ENCODE data around the gene MLF2. TPM values are rescaled to one million over a fixed set of nuclear protein-coding genes. Genes with fewer than 3 reads are reported as not detected.

The MLF2 gene
- total RNA-seq, 1 donor from 2014 or later: 158 TPM

DNA sequence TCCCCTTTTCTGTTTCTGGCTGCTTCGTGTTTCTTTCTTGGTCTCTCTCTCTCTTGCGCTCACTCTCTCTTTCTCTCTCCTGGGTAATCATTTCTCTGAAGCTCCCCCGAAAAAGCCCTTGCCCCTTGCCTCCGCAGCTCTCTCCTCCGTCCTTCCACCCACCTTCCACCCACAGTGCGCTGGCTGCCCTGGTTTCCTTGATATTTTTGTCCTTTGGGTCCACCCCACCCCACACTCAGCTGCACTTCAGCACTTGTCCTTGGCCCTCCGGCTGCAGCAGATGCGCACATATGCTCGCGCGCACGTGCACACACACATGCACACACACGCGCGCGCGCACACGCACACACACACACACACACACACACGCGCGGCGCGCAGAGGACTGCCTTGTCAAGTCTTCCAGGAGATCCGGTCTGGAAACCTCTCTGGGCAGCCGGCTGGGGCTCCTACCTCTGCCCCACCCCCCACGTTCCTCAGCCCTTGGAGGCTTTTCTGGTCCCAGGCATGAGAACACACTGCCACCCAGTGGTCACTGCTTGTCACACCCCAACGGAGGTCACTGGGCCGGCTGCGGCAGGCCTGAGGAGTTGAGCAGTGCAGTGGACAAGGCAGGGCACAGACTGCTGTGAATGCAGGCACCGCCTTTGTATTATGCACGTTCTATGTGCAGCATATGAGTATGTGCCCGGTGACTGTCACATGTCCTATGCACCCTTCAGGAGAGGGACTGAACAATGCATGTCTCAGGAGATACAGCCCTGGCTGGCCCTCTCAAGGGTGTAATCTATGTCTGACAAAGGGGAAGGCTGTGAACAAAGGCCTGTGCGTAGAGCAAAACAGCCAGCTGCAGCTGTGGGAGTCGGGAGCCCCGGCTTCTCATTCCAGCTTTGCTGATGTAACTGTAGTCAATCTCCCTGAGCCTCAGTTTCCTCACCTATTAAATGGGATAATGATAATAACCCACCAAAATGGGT lies 25.9 kb upstream of the MLF2 start:
- intact Hi-C loops (cut with micrococcal nuclease): no loop called here
- ATAC-seq (peak; percentile 97), DNase-seq (peak; percentile 95)

DNA sequence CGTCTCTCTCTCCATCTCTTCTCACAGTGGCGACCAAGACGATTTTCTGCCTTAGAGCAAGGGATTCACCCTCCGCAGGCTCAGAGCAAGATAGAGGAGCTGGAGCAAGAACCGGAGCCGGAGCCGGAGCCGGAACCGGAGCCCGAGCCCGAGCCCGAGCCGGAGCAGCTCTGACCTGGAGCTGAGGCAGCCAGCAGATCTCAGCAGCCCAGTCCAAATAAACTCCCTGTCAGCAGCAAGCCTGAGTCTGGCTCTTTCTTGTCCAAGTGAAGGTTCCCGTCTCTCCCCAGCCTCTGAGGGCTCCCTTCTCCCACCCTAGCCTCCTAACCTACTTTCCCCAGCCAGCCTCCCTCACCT lies 25.3 kb upstream of the MLF2 start:
- DNase-seq: peak; percentile 66
- ATAC-seq: peak; percentile 64
- intact Hi-C loops (cut with micrococcal nuclease): no loop called here

DNA sequence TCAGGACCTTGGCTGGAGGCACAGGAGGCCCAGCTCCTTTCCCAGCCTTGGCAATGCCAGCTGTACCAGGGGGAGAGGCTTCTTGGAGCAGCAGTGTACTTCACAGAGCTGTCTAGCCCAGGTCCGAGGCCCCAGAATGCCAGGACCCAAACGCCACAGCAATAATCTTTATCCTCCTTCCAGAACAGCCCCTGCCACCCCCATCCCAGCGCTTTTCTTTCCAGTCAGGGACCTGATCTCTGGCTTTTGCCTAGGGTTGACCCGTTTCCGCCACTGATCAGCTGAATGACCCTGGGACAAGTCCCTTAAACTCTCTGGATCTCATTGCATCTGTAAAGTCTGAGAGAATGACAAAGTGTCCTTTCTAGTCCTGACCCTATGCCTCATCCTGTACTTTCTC lies 24.4 kb upstream of the MLF2 start:
- intact Hi-C loops (cut with micrococcal nuclease): no loop called here
- no peak for ATAC-seq

DNA sequence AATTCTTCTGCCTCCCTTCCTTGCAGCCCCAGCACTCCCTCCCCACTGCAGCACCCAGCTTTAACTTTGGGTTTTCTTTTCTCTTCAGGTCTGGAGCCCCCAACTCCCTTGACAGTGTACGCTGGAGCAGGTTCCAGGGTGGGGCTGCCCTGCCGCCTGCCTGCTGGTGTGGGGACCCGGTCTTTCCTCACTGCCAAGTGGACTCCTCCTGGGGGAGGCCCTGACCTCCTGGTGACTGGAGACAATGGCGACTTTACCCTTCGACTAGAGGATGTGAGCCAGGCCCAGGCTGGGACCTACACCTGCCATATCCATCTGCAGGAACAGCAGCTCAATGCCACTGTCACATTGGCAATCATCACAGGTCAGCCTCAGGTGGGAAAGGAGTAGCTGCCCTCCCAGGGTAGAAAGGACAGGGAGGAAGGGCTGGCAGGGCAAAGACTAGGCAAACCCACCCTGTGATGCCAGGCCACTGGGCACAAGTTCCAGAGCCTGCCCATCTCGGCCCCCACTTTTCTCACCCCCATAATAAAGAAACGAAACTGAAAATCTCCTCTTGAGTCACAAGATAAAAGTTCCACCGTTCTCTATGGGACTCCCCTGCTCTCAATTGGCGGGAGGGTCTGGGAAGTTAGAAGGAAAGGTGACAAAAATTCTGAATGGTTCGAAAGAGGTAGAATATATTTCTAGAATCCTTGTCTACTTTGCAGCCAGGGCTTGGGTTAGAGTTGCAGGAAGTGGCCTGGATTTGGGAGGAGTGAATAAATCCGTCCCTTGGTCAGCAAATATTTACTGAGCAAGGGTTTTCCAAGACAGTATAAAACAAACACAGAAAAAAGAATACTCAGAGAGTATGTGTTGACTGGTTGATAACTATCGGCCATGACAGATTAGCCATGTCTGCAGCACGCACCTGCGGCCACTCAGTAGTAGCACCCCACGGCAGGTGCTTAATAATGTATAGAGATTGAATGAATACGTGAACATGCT lies 22.5 kb upstream of the MLF2 start:
- intact Hi-C loops (cut with micrococcal nuclease): no loop called here
- DNase-seq: no peak
- ATAC-seq: no peak

More for the DNA sequence above, 24.4 kb upstream of the MLF2 start:
- no peak for DNase-seq

DNA sequence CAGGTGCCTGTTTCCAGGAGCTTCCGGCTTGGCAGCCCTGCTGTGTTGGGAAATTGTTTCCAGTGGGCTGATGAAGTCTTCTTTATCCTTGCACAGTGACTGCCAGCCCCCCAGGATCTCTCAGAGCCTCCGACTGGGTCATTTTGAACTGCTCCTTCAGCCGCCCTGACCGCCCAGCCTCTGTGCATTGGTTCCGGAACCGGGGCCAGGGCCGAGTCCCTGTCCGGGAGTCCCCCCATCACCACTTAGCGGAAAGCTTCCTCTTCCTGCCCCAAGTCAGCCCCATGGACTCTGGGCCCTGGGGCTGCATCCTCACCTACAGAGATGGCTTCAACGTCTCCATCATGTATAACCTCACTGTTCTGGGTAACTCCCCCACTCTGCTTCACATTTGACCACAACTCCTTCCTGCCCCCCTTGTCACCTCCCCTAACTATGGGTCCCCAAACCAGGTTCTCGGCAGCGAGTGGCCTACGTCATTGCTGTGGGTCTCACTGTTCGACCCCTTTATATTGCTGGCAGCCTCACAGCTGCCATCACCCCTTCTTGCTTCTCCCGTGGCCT lies 21.6 kb upstream of the MLF2 start:
- intact Hi-C loops (cut with micrococcal nuclease): no loop called here
- DNase-seq: peak; percentile 28
- ATAC-seq: no peak

DNA sequence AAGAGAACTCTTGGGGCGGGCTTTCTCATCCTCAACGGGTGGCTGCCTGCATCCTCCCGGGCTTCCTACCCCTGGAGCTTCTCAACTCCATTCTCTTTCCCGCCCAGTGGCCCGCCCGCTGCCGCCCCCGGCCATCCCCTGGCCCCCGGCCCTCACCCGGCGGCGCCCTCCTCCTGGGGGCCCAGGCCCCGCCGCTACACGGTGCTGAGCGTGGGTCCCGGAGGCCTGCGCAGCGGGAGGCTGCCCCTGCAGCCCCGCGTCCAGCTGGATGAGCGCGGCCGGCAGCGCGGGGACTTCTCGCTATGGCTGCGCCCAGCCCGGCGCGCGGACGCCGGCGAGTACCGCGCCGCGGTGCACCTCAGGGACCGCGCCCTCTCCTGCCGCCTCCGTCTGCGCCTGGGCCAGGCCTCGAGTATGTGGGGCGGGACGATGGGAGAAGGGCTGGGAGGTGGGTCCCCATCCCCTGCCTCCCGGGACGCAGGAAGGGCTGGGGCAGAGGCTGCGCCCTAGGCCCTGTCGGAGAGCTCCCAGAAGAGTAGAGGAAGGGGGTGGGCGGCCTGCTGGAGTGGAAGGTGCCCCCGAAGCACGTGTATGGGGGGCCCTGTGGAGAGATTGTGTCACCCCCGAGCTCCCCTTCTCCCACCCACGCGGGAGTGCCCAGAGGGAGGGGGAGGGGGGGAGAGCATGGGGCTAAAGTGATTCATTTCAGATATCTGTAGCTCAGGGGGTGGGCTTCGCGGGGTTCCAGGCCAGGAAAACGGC lies 20.8 kb upstream of the MLF2 start:
- ATAC-seq: no peak
- intact Hi-C loops (cut with micrococcal nuclease): loop anchor here (2.0 kb wide), 1 partner anchor 39 kb away; no protein-coding TSS in a partner anchor
- peak; percentile 37 for DNase-seq

DNA sequence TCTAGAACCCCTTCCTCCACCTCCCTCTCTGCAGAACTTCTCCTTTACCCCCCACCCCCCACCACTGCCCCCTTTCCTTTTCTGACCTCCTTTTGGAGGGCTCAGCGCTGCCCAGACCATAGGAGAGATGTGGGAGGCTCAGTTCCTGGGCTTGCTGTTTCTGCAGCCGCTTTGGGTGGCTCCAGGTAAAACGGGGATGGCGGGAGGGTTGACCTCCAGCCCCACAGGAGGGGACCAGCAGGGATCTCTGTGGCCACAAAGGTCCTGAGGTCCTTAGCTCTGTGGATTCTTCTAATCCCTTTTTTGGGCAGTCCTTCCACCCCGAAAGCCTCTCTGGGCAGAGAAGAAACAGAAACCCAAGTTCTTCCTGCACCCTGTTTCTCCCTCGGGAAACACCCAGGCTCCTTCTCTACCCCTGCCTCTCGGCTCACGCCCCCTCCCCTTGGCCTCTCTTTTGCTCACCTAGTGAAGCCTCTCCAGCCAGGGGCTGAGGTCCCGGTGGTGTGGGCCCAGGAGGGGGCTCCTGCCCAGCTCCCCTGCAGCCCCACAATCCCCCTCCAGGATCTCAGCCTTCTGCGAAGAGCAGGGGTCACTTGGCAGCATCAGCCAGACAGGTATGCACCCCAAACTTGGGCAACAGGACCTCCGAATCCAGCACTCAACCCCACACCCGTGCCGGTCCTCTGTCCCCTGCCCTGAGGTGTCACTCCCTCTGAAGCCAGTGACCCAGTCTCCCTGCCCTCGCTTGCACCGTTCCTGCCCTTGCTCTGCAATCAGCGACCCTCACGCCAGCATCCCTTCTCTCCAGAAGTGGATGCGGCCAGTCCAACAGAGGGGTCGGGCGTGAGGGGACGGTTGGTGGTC lies 20.0 kb upstream of the MLF2 start:
- no peak for ATAC-seq
- intact Hi-C loops (cut with micrococcal nuclease): loop anchor here (2.0 kb wide), 1 partner anchor 38 kb away; no protein-coding TSS in a partner anchor
- peak; percentile 22 for DNase-seq

DNA sequence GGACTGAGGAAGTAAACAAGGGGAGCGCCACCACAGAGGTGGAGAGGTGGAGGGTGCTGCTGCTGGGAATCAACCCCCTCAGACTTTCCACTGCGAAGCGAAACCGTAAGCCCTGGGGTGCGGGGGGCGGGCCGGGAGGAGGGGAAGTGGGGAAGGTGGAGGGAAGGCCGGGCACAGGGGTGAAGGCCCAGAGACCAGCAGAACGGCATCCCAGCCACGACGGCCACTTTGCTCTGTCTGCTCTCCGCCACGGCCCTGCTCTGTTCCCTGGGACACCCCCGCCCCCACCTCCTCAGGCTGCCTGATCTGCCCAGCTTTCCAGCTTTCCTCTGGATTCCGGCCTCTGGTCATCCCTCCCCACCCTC lies 19.4 kb upstream of the MLF2 start, which contains the start of gene LAG3:
LAG3 (plus strand) TSS at position 190 of the 365 bp plus-strand sequence. CDS start 333 bp downstream, outside the sequence.
- intact Hi-C loops (cut with micrococcal nuclease): loop anchor here (2.0 kb wide), 1 partner anchor 38 kb away; no protein-coding TSS in a partner anchor
- DNase-seq (peak; percentile 33), ATAC-seq (peak; percentile 6)

DNA sequence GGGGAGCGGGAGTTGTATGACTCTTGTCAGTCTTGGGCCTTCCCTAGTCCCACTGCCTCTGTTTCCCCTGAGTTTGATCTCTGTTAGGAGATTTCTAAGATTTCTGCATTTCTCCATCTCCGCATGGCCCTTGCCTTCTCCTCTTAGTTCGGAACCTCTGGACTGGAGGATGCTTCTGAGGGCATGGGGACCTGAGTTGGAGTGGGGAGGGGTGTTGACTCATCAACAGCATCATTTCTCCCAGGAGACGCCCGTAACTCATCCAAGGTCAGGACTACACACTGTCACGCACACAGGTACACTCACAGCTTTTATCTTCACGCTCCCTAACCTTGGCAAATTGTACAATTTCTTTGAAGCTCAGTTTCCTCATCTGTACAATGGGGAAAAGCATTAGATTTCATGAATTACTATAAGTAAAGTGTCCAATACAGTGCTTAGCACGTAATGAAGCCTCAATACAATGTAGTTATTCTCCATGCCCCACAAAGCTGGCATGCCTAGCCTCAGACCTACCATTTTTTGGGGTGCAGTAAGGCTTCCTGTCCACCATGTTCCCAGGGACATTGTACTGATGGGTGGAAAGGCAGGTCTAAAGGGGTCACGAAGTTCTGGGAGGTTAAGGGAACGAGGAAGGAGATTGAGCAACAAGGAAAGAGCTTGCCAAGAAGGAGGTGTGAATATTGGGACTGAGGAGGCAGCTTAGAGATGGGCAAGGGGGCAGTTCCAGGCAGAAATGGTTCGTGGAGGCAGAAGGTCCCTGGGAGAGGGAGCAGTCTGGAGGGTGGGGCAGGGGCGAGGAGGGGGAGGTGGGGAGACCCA lies 18.8 kb upstream of the MLF2 start:
- intact Hi-C loops (cut with micrococcal nuclease): loop anchor here (2.0 kb wide), 1 partner anchor 37 kb away; no protein-coding TSS in a partner anchor
- peak; percentile 35 for ATAC-seq
- DNase-seq: peak; percentile 3

DNA sequence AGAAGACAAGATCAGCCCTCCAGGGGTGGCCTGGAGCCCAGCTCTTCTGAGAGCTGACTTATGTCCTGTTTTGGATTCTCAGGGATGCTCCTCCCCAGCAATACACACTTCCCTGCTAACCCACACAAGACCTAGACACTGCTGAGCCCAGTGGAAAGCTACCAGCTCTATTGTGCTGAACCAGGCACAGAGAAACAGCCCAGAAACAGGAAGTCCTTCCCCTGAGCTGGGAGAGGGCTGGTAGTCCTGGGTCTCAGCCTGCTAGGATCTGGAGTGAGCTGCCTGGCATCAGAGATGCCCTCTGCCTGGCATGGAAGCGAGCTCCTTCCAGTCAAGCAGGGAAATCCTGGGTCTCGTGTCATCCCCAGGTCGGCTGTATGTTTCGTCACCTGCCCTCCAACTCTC lies 18.2 kb upstream of the MLF2 start:
- ATAC-seq (no peak), DNase-seq (peak; percentile 38)
- intact Hi-C loops (cut with micrococcal nuclease): no loop called here

DNA sequence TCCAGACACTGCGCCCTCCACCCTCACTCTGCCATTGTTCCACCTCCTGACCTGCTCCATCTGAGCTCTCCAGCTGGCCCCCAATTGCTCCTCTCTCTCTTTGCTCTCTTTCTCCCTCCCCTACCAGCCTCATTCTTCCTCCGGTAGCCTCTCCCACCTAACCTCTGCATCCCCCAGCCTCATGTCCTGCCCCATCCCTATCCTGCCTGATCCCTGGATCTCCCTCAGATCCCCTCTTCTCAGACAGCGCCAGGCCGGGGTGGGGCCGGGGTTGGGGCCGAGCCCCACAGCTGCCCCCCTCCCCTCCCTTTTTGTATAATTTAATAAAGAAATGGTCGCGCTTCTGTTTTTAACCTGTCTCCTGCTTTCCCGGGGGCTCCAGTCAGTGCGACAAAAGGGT lies 17.7 kb upstream of the MLF2 start:
- ATAC-seq: no peak
- no peak for DNase-seq
- intact Hi-C loops (cut with micrococcal nuclease): no loop called here

DNA sequence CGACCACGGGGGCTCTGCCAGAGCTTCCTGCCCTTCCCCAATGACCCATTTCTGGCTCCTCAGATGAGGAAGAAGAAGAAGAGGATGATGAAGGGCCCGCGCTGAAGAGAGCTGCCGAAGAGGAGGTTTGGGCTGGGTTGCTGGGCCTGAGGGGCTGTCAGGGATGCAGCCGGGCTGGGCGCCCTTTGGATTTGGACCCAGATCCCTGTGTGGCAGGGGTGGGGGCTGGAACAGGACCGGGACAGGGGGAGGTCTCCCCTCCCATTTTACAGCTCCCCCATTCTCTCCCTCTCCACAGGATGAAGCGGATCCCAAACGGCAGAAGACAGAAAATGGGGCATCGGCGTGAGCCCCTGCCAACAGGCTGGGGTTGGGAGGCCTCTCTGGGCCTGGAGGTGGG lies 17.2 kb upstream of the MLF2 start:
- intact Hi-C loops (cut with micrococcal nuclease): no loop called here
- peak; percentile 23 for DNase-seq
- ATAC-seq: no peak

DNA sequence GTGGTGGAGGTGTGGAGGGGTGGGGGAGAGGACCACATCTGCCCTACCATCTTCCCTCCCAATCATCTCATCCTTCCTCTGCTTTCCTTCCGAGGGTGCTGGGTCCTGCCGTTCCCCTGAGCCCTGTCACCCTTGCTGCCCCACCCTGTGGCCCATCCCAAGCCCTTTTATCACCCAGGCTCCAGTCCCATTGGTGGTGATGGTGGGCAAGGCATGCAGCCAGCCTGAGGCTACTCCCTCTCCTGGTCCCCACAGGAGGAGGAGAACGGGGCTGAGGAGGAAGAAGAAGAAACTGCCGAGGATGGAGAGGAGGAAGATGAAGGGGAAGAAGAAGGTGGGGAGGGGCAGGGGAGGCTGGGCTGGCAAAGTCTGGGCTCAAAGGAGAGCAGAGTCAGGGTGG lies 16.7 kb upstream of the MLF2 start:
- ATAC-seq (no peak), DNase-seq (peak; percentile 24)
- intact Hi-C loops (cut with micrococcal nuclease): no loop called here

DNA sequence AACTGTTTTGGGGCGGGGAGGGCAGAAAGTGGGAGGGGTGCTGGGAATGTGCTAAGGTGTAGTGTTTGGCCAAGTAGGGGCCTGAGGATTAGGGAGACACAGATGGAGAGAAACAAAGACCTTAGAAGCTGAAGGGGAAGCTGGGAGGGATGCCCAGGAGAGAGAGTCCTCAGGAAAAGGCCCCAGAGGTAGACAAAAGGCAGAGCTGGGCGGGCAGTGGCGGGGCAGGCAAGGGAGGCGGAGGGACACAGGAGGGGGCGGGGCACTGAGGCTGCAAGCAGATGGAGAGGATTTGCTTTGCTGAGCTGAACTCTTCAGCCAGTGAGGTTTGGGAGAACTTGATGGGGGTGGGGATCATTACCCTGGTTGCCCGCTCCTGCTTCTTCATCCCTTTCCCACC lies 16.0 kb upstream of the MLF2 start:
- ATAC-seq: no peak
- intact Hi-C loops (cut with micrococcal nuclease): no loop called here
- DNase-seq: peak; percentile 71

DNA sequence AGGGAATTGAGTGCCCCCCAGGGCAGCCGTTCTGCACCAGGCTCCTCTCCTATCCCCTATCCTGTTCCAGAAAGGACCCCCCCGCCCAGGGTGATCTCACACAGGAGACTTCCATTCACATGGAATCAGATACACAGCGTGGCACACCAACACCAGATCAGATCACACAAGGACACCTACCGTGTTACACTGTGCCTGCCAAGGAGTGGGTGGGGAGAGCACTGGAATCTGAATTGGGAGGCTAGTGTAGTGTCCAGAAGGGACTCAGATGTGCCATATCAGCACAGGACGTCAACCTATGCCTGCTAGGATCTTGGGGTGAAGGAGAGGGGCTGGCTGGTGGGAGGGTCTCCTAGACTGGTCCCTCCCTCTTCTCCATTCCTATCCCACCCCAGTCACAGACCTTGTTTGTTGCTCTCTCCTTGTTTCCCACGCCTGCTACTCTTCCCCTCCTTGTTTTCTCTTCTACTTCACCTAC lies 15.5 kb upstream of the MLF2 start:
- DNase-seq: no peak
- intact Hi-C loops (cut with micrococcal nuclease): no loop called here
- no peak for ATAC-seq
